Tibial nerve (tissue), 3 donors: ENCODE data around the gene EIF4A2.

Experiments
- EP300 ChIP-seq, 2 donors: sonication (generic); formaldehyde crosslinking; IDR thresholded peaks; one replicate each; pipeline ENCODE4 v1.6.1; 2017; ENCODE audit warnings: antibody characterized with exemption in 2 of 2, mild to moderate bottlenecking in 1 of 2
- POLR2A ChIP-seq, 2 donors: fragments of 450-650 bp; IDR thresholded peaks; one replicate each; pipeline ENCODE4 v1.6.1; 2017; ENCODE audit warnings: antibody characterized with exemption in 2 of 2, mild to moderate bottlenecking in 2 of 2, moderate library complexity in 2 of 2

- TF ChIP-seq EP300 (IDR thresholded peaks at IDR 0.05) (no peak), POLR2A (IDR thresholded peaks at IDR 0.05) (no peak)
Measured at GRCh38 chr3:186760897-186761447, 22.4 kb upstream of the EIF4A2 start.
